ENCODE results near the gene NAV1. TPM values are rescaled to one million over a fixed set of nuclear protein-coding genes. Genes with fewer than 3 reads are reported as not detected.

NAV1 gene
- total RNA-seq, 2 experiments from 2014 or later: 2.8 to 4.3 TPM

GRCh38 chr1:201504179-201504631 lies 34.7 kb upstream of the NAV1 start:
- no peak for TF ChIP-seq CTCF (IDR thresholded peaks at IDR 0.05)
- Mint-ChIP-seq H3K9me3 (no peaks in the 10 kb centered on the region), H3K4me1 (ENCODE audit: low read depth) (peaks cover 41% of the 10 kb centered on the region), H3K27me3 (no peaks in the 10 kb centered on the region), H3K4me3 (no peak overlapping the region), H3K27ac (no peak overlapping the region), H3K36me3 (ENCODE audit: low read depth) (no peaks in the 10 kb centered on the region)
- DNase-seq: no peak
- ChIA-PET POLR2A (interaction anchor here (1.3 kb wide), 1 partner anchor 9 kb away, joined by 4 read pairs; no protein-coding TSS in a partner anchor), CTCF (interaction anchor here (0.6 to 4.3 kb wide), 2 partner anchors 8 to 22 kb away, joined by 3 to 29 read pairs; no protein-coding TSS in a partner anchor)
- peaks cover 40% of the 10 kb centered on the region for H3K4me1 ChIP-seq (ENCODE audit: insufficient read depth, low read length)
- no peak overlapping the region for H3K27ac ChIP-seq (ENCODE audit: low read depth in 1 of 2, low read length in 2 of 2)
- H3K4me3 ChIP-seq (ENCODE audit: low read length): no peak overlapping the region
- H3K9me3 ChIP-seq (ENCODE audit: control insufficient read depth in 1 of 2, insufficient read depth in 1 of 2, low read length in 2 of 2): no peaks in the 10 kb centered on the region
- ATAC-seq (ENCODE audit: poor library complexity): no peak
- intact Hi-C loops (cut with DNase I, micrococcal nuclease): loop anchor here in 1 of 2 experiments (10.0 kb wide), 1 partner anchor 349 kb away; the partner anchor contains the start of gene TMEM9
- peaks cover 5% of the 10 kb centered on the region for H3K36me3 ChIP-seq (ENCODE audit: insufficient read depth, low read length)
- no peaks in the 10 kb centered on the region for H3K27me3 ChIP-seq (ENCODE audit: control insufficient read depth in 1 of 2, insufficient read depth in 2 of 2, low read length in 2 of 2)

- Mint-ChIP-seq H3K9me3 (no peaks in the 10 kb centered on the region), H3K27ac (peak overlapping the region; percentile 86), H3K4me3 (peak overlapping the region; percentile 96), H3K4me1 (ENCODE audit: low read depth) (peaks cover 48% of the 10 kb centered on the region), H3K27me3 (no peaks in the 10 kb centered on the region), H3K36me3 (ENCODE audit: low read depth) (no peaks in the 10 kb centered on the region)
- DNase-seq (no peak), ATAC-seq (ENCODE audit: poor library complexity) (no peak)
- intact Hi-C loops (cut with DNase I, micrococcal nuclease): loop anchor here in 1 of 2 experiments (5.0 to 10.0 kb wide), 2 partner anchors 350 to 447 kb away; partner anchors contain the start of gene TMEM9
- Histone ChIP-seq H3K4me1 (ENCODE audit: insufficient read depth, low read length) (peaks cover 40% of the 10 kb centered on the region), H3K27ac (ENCODE audit: low read depth in 1 of 2, low read length in 2 of 2) (no peak overlapping the region), H3K9me3 (ENCODE audit: control insufficient read depth in 1 of 2, insufficient read depth in 1 of 2, low read length in 2 of 2) (no peaks in the 10 kb centered on the region), H3K36me3 (ENCODE audit: insufficient read depth, low read length) (peaks cover 5% of the 10 kb centered on the region), H3K27me3 (ENCODE audit: control insufficient read depth in 1 of 2, insufficient read depth in 2 of 2, low read length in 2 of 2) (no peaks in the 10 kb centered on the region), H3K4me3 (ENCODE audit: low read length) (no peak overlapping the region)
- ChIA-PET CTCF (no interaction called here), POLR2A (interaction anchor here (1.2 kb wide), 1 partner anchor 23 kb away, joined by 7 read pairs; no protein-coding TSS in a partner anchor)
- no peak for TF ChIP-seq CTCF (IDR thresholded peaks at IDR 0.05)
Measured at GRCh38 chr1:201504799-201505502, 34.0 kb upstream of the NAV1 start.

- Histone ChIP-seq H3K27me3 (ENCODE audit: control insufficient read depth in 1 of 2, insufficient read depth in 2 of 2, low read length in 2 of 2) (no peaks in the 10 kb centered on the region), H3K9me3 (ENCODE audit: control insufficient read depth in 1 of 2, insufficient read depth in 1 of 2, low read length in 2 of 2) (no peaks in the 10 kb centered on the region), H3K27ac (ENCODE audit: low read depth in 1 of 2, low read length in 2 of 2) (no peak overlapping the region), H3K4me1 (ENCODE audit: insufficient read depth, low read length) (peaks cover 40% of the 10 kb centered on the region), H3K36me3 (ENCODE audit: insufficient read depth, low read length) (peaks cover 4% of the 10 kb centered on the region), H3K4me3 (ENCODE audit: low read length) (no peak overlapping the region)
- ChIA-PET POLR2A (interaction anchor here (1.2 kb wide), 1 partner anchor 24 kb away, joined by 7 read pairs; no protein-coding TSS in a partner anchor), CTCF (no interaction called here)
- ATAC-seq (ENCODE audit: poor library complexity): no peak
- peaks cover 49% of the 10 kb centered on the region for H3K4me1 Mint-ChIP-seq (ENCODE audit: low read depth)
- peak overlapping the region; percentile 96 for H3K4me3 Mint-ChIP-seq
- no peaks in the 10 kb centered on the region for H3K9me3 Mint-ChIP-seq
- intact Hi-C loops (cut with DNase I, micrococcal nuclease): loop anchor here in 1 of 2 experiments (5.0 to 10.0 kb wide), 2 partner anchors 351 to 447 kb away; partner anchors contain the start of gene TMEM9
- DNase-seq: no peak
- peak overlapping the region; percentile 86 for H3K27ac Mint-ChIP-seq
- H3K36me3 Mint-ChIP-seq (ENCODE audit: low read depth): no peaks in the 10 kb centered on the region
- H3K27me3 Mint-ChIP-seq: no peaks in the 10 kb centered on the region
- TF ChIP-seq CTCF (IDR thresholded peaks at IDR 0.05): no peak
Measured at GRCh38 chr1:201505503-201505890, 33.4 kb upstream of the NAV1 start.
